ENCODE measurements around the gene EDN1. TPM values are rescaled to one million over a fixed set of nuclear protein-coding genes. Genes with fewer than 3 reads are reported as not detected.

The EDN1 gene
- total and polyA plus RNA-seq, 2 of the 4 experiments (the other 2 are of a cell fraction): 5.6 to 9.0 TPM

GRCh38 chr6:12293235-12293930, 3.2 kb downstream of the EDN1 start:
- H2AFZ ChIP-seq (replicated peaks; ENCODE audit: low read length, poor library complexity): no peak overlapping the region
- ChIA-PET POLR2A (ENCODE audit: unreplicated experiment) (no interaction called here), CTCF (interaction anchor here (2.5 kb wide), 1 partner anchor 310 kb away, joined by 13 read pairs; no protein-coding TSS in a partner anchor)
- TF ChIP-seq RCOR1 (IDR thresholded peaks at IDR 0.05; ENCODE audit: insufficient replicate concordance, low read length) (no peak), RFX5 (IDR thresholded peaks at IDR 0.05; ENCODE audit: low read depth, low read length) (no peak), MXI1 (IDR thresholded peaks at IDR 0.05; ENCODE audit: borderline replicate concordance, low read depth, low read length) (no peak), CHD1 (IDR thresholded peaks at IDR 0.05; ENCODE audit: low read depth, low read length) (no peak), CEBPB (IDR thresholded peaks at IDR 0.05; ENCODE audit: low read depth, low read length) (no peak), CTCF (conservative IDR thresholded peaks at IDR 0.05; ENCODE audit: low read depth, low read length) (no peak), SMC3 (IDR thresholded peaks at IDR 0.05; ENCODE audit: low read depth, low read length) (no peak), MAZ (IDR thresholded peaks at IDR 0.05; ENCODE audit: borderline replicate concordance, low read depth, low read length) (no peak), BHLHE40 (IDR thresholded peaks at IDR 0.05; ENCODE audit: low read depth, low read length) (no peak)
- no peak overlapping the region for H3K27ac ChIP-seq (ENCODE audit: insufficient read depth, low read length)
- no peak overlapping the region for H2BK15ac ChIP-seq (ENCODE audit: low read depth, low read length)
- H3K56ac ChIP-seq (ENCODE audit: extremely low read depth, insufficient read depth, low read length): no peak overlapping the region
- H3K4me2 ChIP-seq (ENCODE audit: low read depth, low read length): no peak overlapping the region
- H3K18ac ChIP-seq (ENCODE audit: low read depth, low read length): no peak overlapping the region
- dilution Hi-C loops (cut with HindIII; ENCODE audit: low sequenced_read_pairs, unreplicated experiment): no loop called here
- no peak overlapping the region for H3K4me3 ChIP-seq (ENCODE audit: insufficient read depth, low read depth, low read length)
- peaks cover 6 to 16% of the 10 kb centered on the region in 2 experiments; a peak in 3 of 4 replicates for H3K79me1 ChIP-seq (ENCODE audit: low read depth in 1 of 2, low read length in 2 of 2)
- H4K20me1 ChIP-seq (ENCODE audit: insufficient read depth, low read length): no peaks in the 10 kb centered on the region
- H3K4ac ChIP-seq (ENCODE audit: low read depth, low read length): no peak overlapping the region
- H4K8ac ChIP-seq (ENCODE audit: low read depth in 2 of 2, low read length in 2 of 2): no peak overlapping the region
- no peak overlapping the region; the same call in 1 of the 2 replicates for H4K5ac ChIP-seq (ENCODE audit: low read depth, low read length)
- H3K23ac ChIP-seq (ENCODE audit: low read depth, low read length): no peak overlapping the region
- peaks cover 1% of the 10 kb centered on the region; the same call in 1 of the 2 replicates for H3K36me3 ChIP-seq (ENCODE audit: control insufficient read depth, insufficient read depth, low read length)
- H2AK5ac ChIP-seq (ENCODE audit: low read depth, low read length): no peak overlapping the region
- intact Hi-C loops (cut with micrococcal nuclease): loop anchor here (5.0 to 10.0 kb wide), 4 partner anchors 146 to 601 kb away; no protein-coding TSS in a partner anchor
- H2BK20ac ChIP-seq (ENCODE audit: low read depth, low read length): no peak overlapping the region
- H3K4me1 ChIP-seq (ENCODE audit: control insufficient read depth, insufficient read depth, low read length): peaks cover 17% of the 10 kb centered on the region
- no TSS peak for BruUV-seq (replicated peaks)
- no peaks in the 10 kb centered on the region for H3K9me3 ChIP-seq (ENCODE audit: control insufficient read depth, insufficient read depth, low read length)
- H4K91ac ChIP-seq (ENCODE audit: insufficient read depth, low read depth, low read length): no peak overlapping the region
- WGBS, 2 experiments (ENCODE audit: extremely low coverage in 2 of 2, insufficient read length in 1 of 2): no CpG with 5 or more reads among the region's 4 CpGs
- H2BK5ac ChIP-seq (ENCODE audit: low read depth, low read length, poor library complexity, severe bottlenecking): no peak overlapping the region
- in situ Hi-C loops (cut with MboI; ENCODE audit: low sequenced_read_pairs): no loop called here
- peaks cover 4% of the 10 kb centered on the region; the same call in 1 of the 2 replicates for H3K9me1 ChIP-seq (ENCODE audit: insufficient read depth, low read length)
- H3K14ac ChIP-seq (replicated peaks; ENCODE audit: low read depth, low read length): peak overlapping the region; percentile 28; the same call in 1 of the 2 replicates
- ATAC-seq (ENCODE audit: low read depth): no peak
- 0 out of 2 replicates have a peak overlapping the region, but pooled peaks have one; percentile 8 for H2BK120ac ChIP-seq (ENCODE audit: low read depth, low read length)
- DNase-seq: no peak
- H3K27me3 ChIP-seq (ENCODE audit: control insufficient read depth, insufficient read depth, low read length): no peaks in the 10 kb centered on the region
- H2AK9ac ChIP-seq (replicated peaks; ENCODE audit: low read depth, low read length, poor library complexity): no peak overlapping the region
- no peak overlapping the region for H3K9ac ChIP-seq (ENCODE audit: low read depth, low read length)

Measured in IMR-90 (cell line).